GM21367 (cell line): ENCODE results near the gene KNTC1.
"Not testable (repeated sequence)": the region's sequence is repeated elsewhere in the genome, so short reads cannot be mapped to it uniquely, and the experiment has no call there.

Experiments
- ATAC-seq: cut with Tn5 transposase; IDR thresholded peaks from one replicate; pipeline ENCODE4 v1.9.1; 2021; ENCODE audit not compliant: unreplicated experiment

The KNTC1 gene

DNA sequence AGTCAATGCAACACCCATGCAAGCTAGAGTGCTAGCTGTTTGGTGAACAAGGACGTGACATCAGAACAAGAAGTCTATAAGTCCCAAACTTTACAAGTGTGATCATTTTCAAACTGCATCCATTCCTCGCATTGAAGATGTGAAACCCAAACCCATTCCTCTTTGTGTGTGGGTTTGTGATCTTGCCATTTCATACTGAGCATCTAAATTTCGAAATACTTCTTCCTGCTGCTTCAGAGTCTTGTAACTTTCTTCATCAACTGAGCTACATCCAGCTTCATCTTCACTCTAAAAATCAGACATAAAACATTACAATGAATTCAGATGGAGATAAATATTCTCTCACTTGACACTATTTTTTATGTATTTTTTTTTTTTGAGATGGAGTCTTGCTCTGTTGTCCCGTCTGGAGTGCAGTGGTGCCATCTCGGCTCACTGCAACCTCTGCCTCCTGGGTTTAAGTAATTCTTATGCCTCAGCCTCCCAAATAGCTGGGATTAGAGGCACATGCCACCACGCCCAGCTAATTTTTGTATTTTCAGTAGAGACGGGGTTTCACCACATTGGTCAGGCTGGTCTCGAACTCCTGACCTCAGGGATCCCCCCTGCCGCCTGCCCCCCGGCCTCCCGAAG lies 21.5 kb upstream of the KNTC1 start:
- ATAC-seq = no peak

DNA sequence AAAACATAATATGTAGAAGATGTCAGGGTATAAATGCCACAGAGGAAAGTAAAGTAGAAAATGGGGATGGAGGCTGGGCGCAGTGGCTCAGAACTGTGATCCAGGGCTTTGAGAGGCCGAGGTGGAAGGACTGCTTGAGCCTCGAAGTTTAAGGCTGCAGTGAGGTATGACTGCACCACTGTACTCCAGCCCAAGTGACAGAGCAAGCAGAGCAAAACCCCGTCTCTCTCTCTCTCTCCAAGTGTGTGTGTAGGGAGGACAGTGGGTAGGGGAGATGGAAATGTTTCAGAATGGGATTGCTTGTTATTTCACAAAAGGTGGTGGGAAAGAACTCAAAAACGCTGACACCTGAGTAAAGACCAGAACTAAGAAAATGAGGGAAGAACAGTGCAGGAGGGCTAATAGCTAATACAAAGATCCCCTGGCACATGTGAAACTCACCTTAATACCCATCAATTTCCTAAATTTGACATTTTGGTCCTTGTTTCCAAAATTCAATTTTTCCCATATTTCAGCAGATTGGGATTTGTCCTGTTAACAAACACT lies 20.6 kb upstream of the KNTC1 start:
- ATAC-seq = no peak

DNA sequence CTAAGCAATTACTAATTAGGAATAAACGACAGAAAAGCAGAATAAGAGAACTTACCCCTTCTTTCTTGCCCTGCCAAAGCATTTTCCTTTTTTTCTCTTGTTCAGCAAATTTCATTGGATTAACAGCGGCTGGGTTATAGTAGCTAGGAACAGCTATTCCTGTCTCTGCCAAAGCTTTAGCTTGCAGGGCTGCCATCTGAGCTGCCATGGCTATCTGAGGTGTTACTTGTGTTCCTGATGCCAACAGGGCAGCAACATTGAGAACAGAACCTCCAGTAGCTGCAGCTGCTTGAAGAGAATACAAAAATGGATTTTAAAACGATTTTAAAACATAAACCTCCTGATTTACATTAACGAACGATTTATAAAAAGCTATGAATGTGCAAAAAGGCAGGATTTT lies 18.9 kb upstream of the KNTC1 start:
- no peak for ATAC-seq

DNA sequence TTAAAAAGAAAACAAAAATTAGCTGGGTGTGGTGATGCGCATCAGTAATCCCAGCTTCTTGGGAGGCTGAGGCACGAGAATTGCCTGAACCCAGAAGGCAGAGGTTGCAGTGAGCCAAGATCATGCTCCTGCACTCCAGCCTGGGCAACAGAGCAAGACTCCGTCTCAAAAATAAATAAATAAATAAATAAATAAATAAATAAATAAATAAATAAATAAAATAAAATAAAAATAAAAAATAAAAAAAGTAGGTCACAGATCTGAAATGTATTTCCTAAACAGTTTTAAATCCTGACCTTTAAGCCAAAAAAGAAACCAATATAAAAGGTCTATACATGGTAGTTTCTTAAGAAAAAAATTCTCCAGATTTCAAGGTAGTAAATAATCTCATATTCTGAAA lies 14.0 kb upstream of the KNTC1 start:
- ATAC-seq = not testable (repeated sequence)

DNA sequence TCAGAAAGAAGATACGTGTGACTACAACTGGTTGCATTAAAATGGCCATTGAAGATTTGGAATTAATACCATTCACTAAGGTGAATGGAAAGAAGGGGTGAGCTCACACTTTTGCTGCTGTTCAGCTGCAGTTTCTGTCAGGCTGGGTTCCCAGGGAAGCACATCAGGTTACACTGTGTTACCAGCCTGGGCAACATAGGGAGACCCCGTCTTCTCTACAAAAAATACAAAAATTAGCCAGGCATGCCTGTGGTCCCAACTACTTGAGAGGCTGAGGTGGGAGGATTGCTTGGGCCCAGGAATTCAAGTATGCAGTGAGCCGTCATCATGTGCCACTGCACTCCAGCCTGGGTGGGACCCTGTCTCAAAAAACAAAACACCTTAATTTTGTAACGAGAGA lies 13.4 kb upstream of the KNTC1 start:
- ATAC-seq = no peak

DNA sequence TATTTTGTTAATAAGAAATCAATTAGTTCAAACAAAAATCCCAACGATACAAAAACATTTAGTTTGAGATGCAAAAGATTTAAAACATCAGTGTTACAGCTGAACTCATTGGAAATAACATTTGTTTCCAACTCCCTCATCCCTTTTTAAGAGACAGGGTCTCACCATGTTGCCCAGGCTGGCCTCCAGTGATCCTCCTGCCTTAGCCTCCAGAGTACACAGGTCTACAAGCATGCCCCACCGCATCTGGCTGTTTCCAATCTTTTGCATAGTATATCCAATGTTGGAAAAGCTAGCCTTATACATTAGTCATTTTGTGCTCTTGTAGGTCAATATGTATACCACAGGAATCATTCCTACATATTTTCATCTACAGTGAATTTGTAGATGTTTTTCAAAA lies 11.8 kb upstream of the KNTC1 start:
- ATAC-seq = no peak

DNA sequence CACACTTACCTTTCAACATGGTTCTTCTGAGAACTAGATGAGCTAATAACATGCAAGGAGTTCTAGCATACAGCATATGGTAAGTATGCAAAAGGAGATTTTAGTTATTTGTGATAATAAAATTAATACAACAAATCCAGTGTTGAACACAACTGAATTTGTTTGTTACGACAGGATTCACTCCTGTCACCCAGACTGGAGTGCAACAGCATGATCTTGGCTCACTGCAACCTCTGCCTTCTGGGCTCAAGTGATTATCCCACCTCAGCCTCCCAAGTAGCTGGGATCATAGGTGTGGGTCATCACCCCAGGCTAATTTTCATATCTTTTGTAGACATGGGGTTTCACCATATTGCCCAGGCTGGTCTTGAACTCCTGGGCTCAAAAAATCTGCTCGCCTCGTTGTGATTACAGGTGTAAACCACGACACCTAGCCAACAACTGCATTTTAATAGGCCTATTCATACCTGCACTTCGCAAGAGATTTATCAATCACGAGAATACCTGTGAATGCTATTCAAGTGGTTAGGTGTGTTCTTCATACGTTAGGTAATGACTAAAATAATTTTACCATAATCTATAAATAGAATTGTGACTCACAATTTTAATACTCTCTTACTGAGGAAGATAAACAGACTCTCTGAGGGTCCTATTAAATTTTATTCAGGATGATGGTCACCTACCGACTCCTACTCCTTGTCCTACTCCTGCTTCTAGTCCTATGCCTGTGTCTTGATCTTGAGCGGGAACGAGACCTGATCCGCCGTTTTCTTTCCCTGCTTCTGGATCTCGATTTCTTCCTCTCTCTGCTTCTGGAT lies 10.3 kb upstream of the KNTC1 start:
- ATAC-seq = no peak

DNA sequence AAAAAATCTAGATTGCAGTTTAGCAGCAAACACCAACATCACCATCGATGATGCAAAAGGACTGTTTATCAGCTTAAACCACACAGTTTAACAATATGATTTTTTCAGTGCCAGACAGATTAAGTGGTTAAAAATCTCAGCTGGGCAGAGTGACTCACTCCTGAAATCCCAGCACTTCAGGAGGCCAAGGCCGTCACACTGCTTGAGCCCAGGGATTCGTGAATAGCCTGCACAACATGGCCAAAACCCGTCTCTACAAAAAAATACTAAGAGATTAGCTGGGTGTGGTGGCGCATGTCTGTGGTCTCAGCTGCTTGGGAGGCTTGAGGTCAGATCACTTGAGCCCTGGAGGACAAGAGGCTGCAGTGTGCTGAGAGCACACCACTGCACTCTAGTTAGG lies 9.2 kb upstream of the KNTC1 start:
- no peak for ATAC-seq

DNA sequence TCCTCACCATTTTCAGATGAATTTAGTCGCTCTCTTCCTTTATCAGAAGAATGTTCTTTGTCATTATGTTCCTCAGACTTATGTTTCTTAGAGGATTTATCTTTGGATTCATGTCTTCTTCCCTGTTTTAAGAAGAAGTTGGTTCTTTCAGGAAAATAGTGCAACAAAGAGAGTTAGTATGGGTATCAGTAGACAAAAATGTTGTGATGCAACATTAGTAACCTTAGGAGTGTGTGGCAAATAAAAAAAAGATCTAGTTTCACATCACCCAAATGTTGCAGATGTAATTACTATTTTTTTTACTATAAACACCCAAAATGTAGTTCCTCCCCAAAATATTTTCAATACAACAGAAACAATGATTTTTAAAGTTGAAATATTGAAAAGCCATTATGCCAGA lies 8.1 kb upstream of the KNTC1 start:
- ATAC-seq = no peak

DNA sequence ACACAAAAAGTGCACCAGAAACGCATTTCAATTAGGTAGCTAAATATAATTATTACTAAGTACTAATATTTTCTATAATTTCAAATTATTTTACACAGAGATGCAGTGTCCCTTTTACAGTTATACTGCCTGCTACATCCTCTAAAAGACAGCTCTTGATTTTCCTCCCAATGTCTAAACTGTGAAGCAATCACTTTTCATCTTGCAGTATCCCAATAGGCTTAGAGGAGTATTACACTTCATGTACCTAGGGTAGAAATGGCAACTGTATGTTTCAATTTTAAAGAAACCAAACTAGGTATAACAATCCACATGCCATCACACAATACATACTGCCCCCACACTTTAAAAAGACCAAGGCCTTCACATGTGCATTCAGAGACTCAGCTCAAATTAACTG lies 7.6 kb upstream of the KNTC1 start:
- no peak for ATAC-seq

DNA sequence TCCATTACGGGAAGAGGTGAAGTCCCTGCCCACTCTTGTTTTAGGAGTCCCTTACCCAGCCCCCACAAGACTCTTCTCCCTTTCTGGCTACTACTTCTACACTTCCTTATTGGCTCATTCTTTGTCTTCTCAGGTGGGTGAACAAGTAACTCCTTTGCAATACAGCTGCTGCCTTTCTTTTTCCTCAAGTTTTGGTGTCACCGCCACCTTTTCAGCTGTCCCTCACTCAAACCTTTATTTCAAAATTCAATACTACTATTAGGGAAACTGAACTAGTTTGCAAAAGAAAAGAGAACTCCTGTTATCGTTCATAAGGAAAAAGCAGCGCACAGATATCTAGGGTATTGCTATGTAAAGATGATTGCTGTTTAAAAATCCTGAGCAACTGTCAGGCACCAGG lies 6.4 kb upstream of the KNTC1 start:
- ATAC-seq = no peak

DNA sequence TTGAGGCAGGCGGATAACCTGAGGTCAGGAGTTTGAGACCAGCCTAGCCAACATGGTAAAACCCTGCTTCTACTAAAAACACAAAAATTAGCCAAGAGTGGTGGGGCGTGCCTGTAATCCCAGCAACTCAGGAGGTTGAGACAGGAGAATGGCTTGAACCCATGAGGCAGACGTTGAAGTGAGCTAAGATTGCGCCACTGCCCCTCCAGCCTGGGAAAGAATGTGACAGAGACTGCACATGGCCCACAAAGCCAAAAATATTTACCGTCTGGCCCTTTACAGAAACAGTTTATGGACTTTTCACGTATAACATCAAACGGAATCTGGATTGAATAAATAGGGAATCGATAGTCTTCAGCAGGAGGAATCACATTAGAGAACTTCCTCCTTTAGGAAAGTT lies 3.8 kb upstream of the KNTC1 start:
- no peak for ATAC-seq

DNA sequence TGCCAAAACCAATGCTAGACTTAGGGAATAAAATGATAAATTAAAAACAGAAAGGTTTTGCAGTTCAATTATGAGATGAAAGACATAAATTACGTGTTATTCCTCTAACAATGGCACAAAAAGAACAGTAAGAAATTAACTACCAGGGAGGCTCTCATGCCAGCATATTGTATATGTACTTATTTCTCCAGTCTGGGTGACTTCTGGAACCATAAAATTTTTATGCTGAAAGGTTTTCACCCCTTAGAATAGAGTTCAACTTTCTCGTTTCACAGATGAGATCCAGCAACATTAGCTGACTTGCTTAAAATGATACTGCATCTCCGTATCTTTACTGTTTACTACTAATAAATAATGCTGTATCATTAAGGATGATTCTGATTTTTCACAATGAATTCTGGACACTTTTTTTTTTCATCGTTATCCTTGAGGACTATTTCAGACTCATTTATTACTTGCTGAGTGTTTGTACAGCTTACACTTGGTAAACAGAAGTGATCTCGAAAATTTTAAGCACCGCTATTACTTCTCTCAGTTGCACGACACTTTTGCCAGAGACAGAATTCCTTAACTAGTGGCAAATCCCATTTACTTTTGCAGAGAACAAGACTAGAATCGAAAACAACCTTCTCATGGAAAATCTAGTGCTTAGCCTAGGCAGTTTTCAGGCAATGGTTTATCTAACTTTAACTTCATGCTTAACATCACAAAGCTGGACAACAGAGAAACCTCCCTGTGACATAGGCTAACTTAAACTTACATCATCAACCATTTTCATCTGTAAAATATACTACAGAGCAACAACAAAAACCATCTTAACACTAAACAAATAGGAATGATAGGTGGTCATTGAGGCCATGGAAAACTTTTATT lies 3.0 kb upstream of the KNTC1 start:
- no peak for ATAC-seq

DNA sequence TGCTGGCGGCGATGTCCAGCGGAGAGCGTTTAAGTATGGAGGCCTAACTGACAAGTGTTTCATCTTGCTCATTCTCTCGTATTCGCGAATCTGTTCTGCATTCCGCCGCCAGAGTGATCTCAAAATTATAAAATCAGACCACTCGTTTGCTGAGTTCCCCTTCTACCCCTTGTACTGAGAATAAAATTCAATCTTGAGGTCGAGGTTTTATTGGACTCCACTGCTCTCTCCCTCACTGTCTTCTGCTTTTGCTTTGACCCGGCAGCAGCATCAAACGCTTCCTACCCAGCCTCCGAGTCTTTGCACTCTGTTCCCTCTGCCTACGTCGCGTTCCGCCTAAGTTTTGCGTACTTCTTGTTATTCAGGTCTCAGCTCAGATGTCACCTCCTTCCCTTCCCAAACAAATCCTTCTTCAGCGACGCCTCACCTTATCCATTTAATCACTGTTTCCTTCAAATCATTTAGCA lies 462 bp downstream of the KNTC1 start:
- ATAC-seq = no peak

DNA sequence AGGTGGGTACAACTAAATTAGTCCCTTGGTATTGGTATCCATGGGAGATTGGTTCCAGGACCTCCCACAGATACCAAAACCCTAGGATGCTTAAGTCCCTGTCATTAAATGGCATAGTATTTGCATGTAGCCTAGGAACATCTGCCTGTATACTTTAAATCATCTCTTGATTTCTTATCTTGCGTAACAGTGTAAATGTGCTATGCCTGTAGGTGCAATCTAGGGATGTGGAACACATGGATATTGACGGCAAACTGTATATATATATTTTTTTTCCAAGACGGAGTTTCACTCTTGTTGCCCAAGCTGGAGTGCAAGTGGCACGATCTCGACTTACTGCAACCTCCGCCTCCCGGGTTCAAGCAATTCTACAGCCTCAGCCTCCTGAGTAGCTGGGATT lies 1.5 kb downstream of the KNTC1 start:
- no peak for ATAC-seq

DNA sequence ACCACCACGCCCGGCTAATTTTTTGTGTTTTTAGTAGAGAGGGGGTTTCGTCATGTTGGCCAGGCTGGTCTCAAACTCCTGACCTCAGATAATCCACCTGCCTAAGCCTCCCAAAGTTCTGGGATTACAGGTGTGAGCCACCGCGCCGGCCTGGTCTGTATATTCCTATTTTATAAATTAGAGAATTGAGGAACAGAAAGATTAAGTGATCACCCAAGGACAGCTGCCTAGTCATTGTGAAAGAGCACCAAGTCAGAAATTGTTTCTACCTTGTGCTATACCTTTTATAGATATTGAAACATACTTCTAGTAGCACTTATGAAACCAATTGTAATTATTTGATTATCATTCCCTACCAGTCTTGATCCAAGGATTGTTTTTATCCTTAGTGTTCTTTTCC lies 1.9 kb downstream of the KNTC1 start:
- no peak for ATAC-seq

DNA sequence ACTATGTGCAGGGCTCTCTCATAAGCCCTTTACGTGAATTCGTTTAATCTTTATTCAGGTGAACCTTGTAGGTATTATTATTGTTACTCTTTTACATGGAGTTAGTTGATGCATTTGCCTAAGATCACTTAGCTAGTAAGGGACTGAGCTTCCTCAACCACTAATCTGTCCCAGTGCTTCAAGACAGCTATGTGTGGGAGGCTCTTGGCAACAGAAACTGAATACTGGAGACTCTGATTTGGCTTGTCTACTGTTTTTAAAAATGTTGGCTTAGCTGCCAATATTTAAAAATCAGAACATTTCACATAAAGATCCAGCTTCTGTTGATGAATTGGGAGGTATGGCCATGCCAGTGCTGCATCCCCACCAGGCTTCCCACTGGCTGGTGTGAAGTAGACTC lies 6.8 kb downstream of the KNTC1 start:
- ATAC-seq = no peak

DNA sequence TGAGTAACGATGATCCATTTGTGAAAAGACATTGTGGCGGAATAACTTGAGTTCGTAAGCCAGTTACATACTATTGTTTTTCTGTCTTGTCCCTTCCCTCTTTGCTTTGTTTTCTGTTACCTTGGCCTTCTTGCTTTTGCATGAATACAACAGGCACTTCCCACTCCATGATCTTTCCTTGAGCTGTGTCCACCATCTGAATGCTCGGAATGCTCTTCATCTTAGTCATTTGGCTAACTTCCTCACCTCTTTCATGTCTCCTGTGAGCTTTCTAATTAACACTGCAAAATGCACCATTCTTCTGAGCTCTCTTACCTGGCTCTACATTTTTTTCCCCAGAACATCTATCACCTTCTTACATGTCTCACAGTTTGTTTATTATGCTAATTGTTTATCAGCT lies 10.0 kb downstream of the KNTC1 start:
- no peak for ATAC-seq

DNA sequence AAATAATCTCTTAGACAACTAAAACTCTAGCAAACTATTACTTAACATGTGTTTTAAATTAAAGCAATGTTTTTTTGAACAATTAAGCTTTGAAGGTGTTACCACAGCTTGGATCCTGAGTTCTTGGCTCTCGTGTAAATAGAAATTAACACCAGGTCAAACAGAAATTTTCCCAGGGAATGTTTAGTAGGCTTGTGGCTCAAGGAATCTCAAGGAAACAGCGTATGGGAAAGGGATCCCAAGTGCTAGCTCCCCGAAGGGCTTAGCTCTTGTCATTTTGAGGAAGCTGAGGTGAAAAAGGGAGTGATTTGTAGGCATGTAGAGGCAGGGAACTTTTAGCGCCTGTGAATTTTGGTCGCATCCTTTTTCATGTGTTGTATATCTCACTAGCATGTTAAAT lies 11.4 kb downstream of the KNTC1 start:
- ATAC-seq = no peak

DNA sequence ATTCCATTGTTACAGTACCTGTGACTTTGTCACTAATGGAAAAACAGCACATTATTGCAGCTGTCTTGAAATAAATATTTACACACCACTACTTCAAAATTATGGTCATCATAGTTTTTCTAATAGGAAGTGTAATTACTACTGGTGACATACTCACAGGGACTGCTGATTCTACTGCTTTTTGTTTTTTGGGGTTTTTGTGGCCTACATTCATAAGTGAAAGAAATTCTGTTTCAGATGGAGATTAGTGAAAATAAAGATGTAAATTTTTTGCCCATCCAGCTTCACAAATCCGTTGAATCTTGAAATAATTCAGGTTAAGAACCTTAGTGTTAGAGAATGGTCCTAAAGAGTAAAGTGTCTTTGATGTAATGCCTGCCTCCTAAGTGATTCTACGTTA lies 17.5 kb downstream of the KNTC1 start:
- ATAC-seq = no peak

DNA sequence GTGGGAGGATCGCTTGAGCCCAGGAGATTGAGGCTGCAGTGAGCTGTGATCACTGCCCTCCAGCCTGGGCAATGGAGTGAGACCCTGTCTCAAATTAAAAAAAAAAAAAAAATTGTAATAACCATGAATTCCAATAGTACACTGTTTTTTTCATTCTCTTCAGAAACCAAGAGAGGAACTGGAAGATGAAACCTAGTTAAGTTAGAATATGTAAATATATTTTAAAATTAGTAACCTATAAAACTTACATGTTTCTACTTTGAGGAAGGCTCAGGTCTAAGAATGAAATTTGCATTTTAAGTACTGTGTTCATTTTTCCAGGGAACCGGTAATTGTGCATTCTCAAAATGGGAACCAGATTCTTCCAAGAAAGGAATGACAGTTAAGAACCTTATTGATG lies 18.8 kb downstream of the KNTC1 start:
- no peak for ATAC-seq

DNA sequence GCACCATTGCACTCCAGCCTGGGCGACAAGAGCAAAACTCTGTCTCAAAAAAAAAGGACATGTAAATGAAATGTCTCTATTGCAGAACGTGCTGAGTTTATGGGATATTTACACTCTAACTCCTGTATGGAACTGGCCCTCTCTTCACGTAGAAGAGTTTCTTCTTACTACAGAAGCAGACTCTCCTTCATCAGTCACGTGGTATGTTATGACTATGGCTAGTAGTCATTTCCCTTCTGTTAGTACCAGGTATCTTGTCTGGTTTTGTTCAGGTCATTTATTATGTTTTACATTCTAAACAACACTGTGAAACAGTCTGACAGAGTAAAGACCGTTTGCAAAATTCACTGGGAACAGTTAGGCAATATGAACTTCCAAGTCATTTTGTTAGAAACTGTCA lies 20.3 kb downstream of the KNTC1 start:
- no peak for ATAC-seq
